AG10803 (cell line): ENCODE measurements around the gene ATAD3C.
"Not testable (repeated sequence)": the region's sequence is repeated elsewhere in the genome, so short reads cannot be mapped to it uniquely, and the experiment has no call there.

Experiments used
- DNase-seq: peaks from one replicate; pipeline ENCODE4 v3.0.0; 2010; ENCODE audit warnings: low read depth
- H3K4me3 ChIP-seq: 2 replicates; pipeline ENCODE4 v1.5.1; 2011; ENCODE audit warnings: mild to moderate bottlenecking, low read length, control low read depth
- CTCF ChIP-seq: conservative IDR thresholded peaks from 2 replicates; pipeline ENCODE4 v1.5.1; 2011; ENCODE audit warnings: mild to moderate bottlenecking, low read length, control low read depth, inconsistent platforms

The ATAD3C gene

GRCh38 chr1:1425753-1426495, 23.6 kb upstream of the ATAD3C start:
- no peak for DNase-seq
- TF ChIP-seq CTCF, result no peak
- H3K4me3 ChIP-seq, result no peak overlapping the region

GRCh38 chr1:1426496-1427105, 22.9 kb upstream of the ATAD3C start:
- no peak for DNase-seq
- H3K4me3 ChIP-seq, result no peak overlapping the region
- TF ChIP-seq CTCF, result no peak

GRCh38 chr1:1427106-1427819, 22.2 kb upstream of the ATAD3C start:
- peak overlapping the region; percentile 36 for H3K4me3 ChIP-seq
- no peak for DNase-seq
- TF ChIP-seq CTCF, result no peak

DNA sequence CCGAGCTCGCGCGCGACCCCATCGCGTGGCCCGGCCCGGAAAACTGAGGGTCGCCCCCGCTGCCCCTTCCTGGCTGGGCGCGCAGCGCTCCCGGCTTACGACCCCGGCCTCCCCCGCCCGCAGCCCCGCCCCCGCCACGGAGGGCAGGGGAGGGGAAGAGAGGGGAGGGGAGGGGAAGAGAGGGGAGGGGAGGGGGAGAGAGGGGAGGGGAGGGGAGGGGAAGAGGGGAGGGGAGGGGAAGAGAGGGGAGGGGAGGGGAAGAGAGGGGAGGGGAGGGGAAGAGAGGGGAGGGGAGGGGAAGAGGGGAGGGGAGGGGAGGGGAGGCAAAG, 21.7 kb upstream of the ATAD3C start:
- peak overlapping the region; percentile 36 for H3K4me3 ChIP-seq
- DNase-seq, result no peak
- TF ChIP-seq CTCF, result no peak

GRCh38 chr1:1428174-1428573, 21.3 kb upstream of the ATAD3C start:
- DNase-seq, result no peak
- TF ChIP-seq CTCF, result no peak
- no peak overlapping the region for H3K4me3 ChIP-seq

GRCh38 chr1:1428967-1429366, 20.5 kb upstream of the ATAD3C start:
- not testable (repeated sequence) for DNase-seq, H3K4me3 ChIP-seq

GRCh38 chr1:1429671-1430073, 19.8 kb upstream of the ATAD3C start:
- H3K4me3 ChIP-seq, result no peak overlapping the region
- no peak for TF ChIP-seq CTCF
- no peak for DNase-seq
